Erythroblast (primary cell): ENCODE results near the gene LYST.

Experiments
- GATA1 ChIP-seq: IDR thresholded peaks from 2 replicates; pipeline ENCODE4 v1.6.1; 2011; ENCODE audit warnings: low read depth, mild to moderate bottlenecking, control low read depth, low read length, moderate library complexity
- POLR2A ChIP-seq: IDR thresholded peaks from 2 replicates; pipeline ENCODE4 v1.6.1; 2011; ENCODE audit warnings: mild to moderate bottlenecking, low read length

- no peak for TF ChIP-seq POLR2A
- TF ChIP-seq GATA1: no peak
Observed at GRCh38 chr1:235722858-235723257, 143.8 kb downstream of the LYST start.
